ENCODE results near the gene CHRND. TPM values are rescaled to one million over a fixed set of nuclear protein-coding genes. Genes with fewer than 3 reads are reported as not detected.

CHRND gene
- total and polyA plus RNA-seq, 2 experiments from 2014 or later = 0.10 to 0.11 TPM

Other genes starting within 250 kb of the CHRND start
- gene ALPP, start 147.4 kb upstream of the CHRND start, total RNA-seq (2014; rRNA removed; shearing (Covaris generic)) = 0.28 and 0.31 TPM in 2 replicates
- gene ALPP, start 147.4 kb upstream of the CHRND start, polyA plus RNA-seq (2016; fragmentation: Nextera tagmentation; extraction: Ambion mirVana) = 0.07 TPM in 1 of 2 replicates, not detected in the other
- gene ALPG, start 119.3 kb upstream of the CHRND start, total RNA-seq (2014; rRNA removed; shearing (Covaris generic)) = 2.5 and 3.8 TPM in 2 replicates
- 0.89 and 1.4 TPM in 2 replicates for gene ALPG, start 119.3 kb upstream of the CHRND start, polyA plus RNA-seq (2016; fragmentation: Nextera tagmentation; extraction: Ambion mirVana)
- not detected in 2 replicates for gene ALPI, start 70.0 kb upstream of the CHRND start, total RNA-seq (2014; rRNA removed; shearing (Covaris generic))
- not detected in 2 replicates for gene ALPI, start 70.0 kb upstream of the CHRND start, polyA plus RNA-seq (2016; fragmentation: Nextera tagmentation; extraction: Ambion mirVana)
- 17.5 and 18.0 TPM in 2 replicates for gene ECEL1, start 38.3 kb upstream of the CHRND start, total RNA-seq (2014; rRNA removed; shearing (Covaris generic))
- 6.7 and 9.3 TPM in 2 replicates for gene ECEL1, start 38.3 kb upstream of the CHRND start, polyA plus RNA-seq (2016; fragmentation: Nextera tagmentation; extraction: Ambion mirVana)
- gene PRSS56, start 5.8 kb upstream of the CHRND start, total RNA-seq (2014; rRNA removed; shearing (Covaris generic)) = 0.31 TPM in 1 of 2 replicates, not detected in the other
- 0.27 TPM in 1 of 2 replicates, not detected in the other for gene PRSS56, start 5.8 kb upstream of the CHRND start, polyA plus RNA-seq (2016; fragmentation: Nextera tagmentation; extraction: Ambion mirVana)
- not detected in 2 replicates for gene CHRNG, start 13.5 kb downstream of the CHRND start, total RNA-seq (2014; rRNA removed; shearing (Covaris generic))
- not detected in 2 replicates for gene CHRNG, start 13.5 kb downstream of the CHRND start, polyA plus RNA-seq (2016; fragmentation: Nextera tagmentation; extraction: Ambion mirVana)
- gene TIGD1, start 24.4 kb downstream of the CHRND start, total RNA-seq (2014; rRNA removed; shearing (Covaris generic)) = 6.1 and 7.6 TPM in 2 replicates
- 6.6 and 9.3 TPM in 2 replicates for gene TIGD1, start 24.4 kb downstream of the CHRND start, polyA plus RNA-seq (2016; fragmentation: Nextera tagmentation; extraction: Ambion mirVana)
- gene EIF4E2, start 24.5 kb downstream of the CHRND start, total RNA-seq (2014; rRNA removed; shearing (Covaris generic)) = 59.2 and 68.1 TPM in 2 replicates
- 148 and 152 TPM in 2 replicates for gene EIF4E2, start 24.5 kb downstream of the CHRND start, polyA plus RNA-seq (2016; fragmentation: Nextera tagmentation; extraction: Ambion mirVana)
- gene EFHD1, start 107.4 kb downstream of the CHRND start, total RNA-seq (2014; rRNA removed; shearing (Covaris generic)) = 3.4 and 7.0 TPM in 2 replicates
- gene EFHD1, start 107.4 kb downstream of the CHRND start, polyA plus RNA-seq (2016; fragmentation: Nextera tagmentation; extraction: Ambion mirVana) = 6.2 and 6.4 TPM in 2 replicates
- gene GIGYF2, start 171.2 kb downstream of the CHRND start, total RNA-seq (2014; rRNA removed; shearing (Covaris generic)) = 97.5 and 104 TPM in 2 replicates
- 39.2 and 48.9 TPM in 2 replicates for gene GIGYF2, start 171.2 kb downstream of the CHRND start, polyA plus RNA-seq (2016; fragmentation: Nextera tagmentation; extraction: Ambion mirVana)

Data from GM23338 (cell line).